Keratinocyte (primary cell): Measurements from ENCODE around the gene ZDHHC7. TPM values are rescaled to one million over a fixed set of nuclear protein-coding genes. Genes with fewer than 3 reads are reported as not detected.
A peak's percentile ranks its signal among the peaks of the same experiment; 100 is the strongest.

ENCODE experiments used
- DNase-seq: peaks from one replicate; pipeline ENCODE4 v3.0.0-alpha.2; 2011; ENCODE audit warnings: low read depth, missing footprints, low spot score
- FAIRE-seq: peaks from 2 replicates; lab custom pipeline; 2011; peaks lifted over from hg19 to GRCh38; lab: Jason Lieb, UNC
- H2AFZ ChIP-seq: 2 replicates; pipeline ENCODE4 v1.6.0; 2012; ENCODE audit warnings: low read length, control low read depth, inconsistent platforms; ENCODE audit not compliant: control insufficient read depth
- H3K27ac ChIP-seq: 2 replicates; pipeline ENCODE4 v1.5.1; 2011; ENCODE audit warnings: low read length; ENCODE audit not compliant: control insufficient read depth, insufficient read depth
- H3K27me3 ChIP-seq: 3 replicates; pipeline ENCODE4 v1.6.0; 2011; ENCODE audit warnings: low read length; ENCODE audit not compliant: control insufficient read depth, insufficient read depth; ENCODE audit errors: extremely low read depth
- H3K36me3 ChIP-seq, 2 experiments: 2 replicates in 1 of 2; 3 replicates in 1 of 2; pipeline ENCODE4 v1.5.1; 2011; ENCODE audit warnings: low read length in 2 of 2, mild to moderate bottlenecking in 1 of 2; ENCODE audit not compliant: control insufficient read depth in 2 of 2, insufficient read depth in 2 of 2; ENCODE audit errors: extremely low read depth in 1 of 2
- H3K4me1 ChIP-seq: 3 replicates; pipeline ENCODE4 v1.5.1; 2011; ENCODE audit warnings: low read length; ENCODE audit not compliant: control insufficient read depth, insufficient read depth; ENCODE audit errors: extremely low read depth
- H3K4me2 ChIP-seq: 3 replicates; pipeline ENCODE4 v1.6.0; 2011; ENCODE audit warnings: low read depth, low read length; ENCODE audit not compliant: control insufficient read depth, insufficient read depth; ENCODE audit errors: extremely low read depth
- H3K4me3 ChIP-seq, 3 experiments: fragments of 200-600 bp in 1 of 3; sonication (generic) in 1 of 3; 2 replicates in 2 of 3; 3 replicates in 1 of 3; pipeline ENCODE4 v1.5.1; 2011 to 2016; ENCODE audit warnings: low read length in 3 of 3, mild to moderate bottlenecking in 3 of 3, control low read depth in 2 of 3, inconsistent platforms in 1 of 3, low read depth in 1 of 3, mixed read lengths in 1 of 3, mixed run types in 1 of 3, moderate library complexity in 1 of 3; ENCODE audit not compliant: control insufficient read depth in 2 of 3, insufficient read depth in 2 of 3; ENCODE audit errors: extremely low read depth in 1 of 3
- H3K79me2 ChIP-seq: 2 replicates; pipeline ENCODE4 v1.6.0; 2012; ENCODE audit warnings: low read length; ENCODE audit not compliant: control insufficient read depth, insufficient read depth
- H3K9ac ChIP-seq: 3 replicates; pipeline ENCODE4 v1.6.0; 2011; ENCODE audit warnings: low read length; ENCODE audit not compliant: control insufficient read depth, insufficient read depth; ENCODE audit errors: extremely low read depth
- H3K9me1 ChIP-seq: 3 replicates; pipeline ENCODE4 v1.6.0; 2011; ENCODE audit warnings: low read length; ENCODE audit not compliant: control insufficient read depth, insufficient read depth; ENCODE audit errors: extremely low read depth
- H3K9me3 ChIP-seq: 2 replicates; pipeline ENCODE4 v1.5.1; 2012; ENCODE audit warnings: low read depth, low read length; ENCODE audit not compliant: control insufficient read depth
- H4K20me1 ChIP-seq: 3 replicates; pipeline ENCODE4 v1.6.0; 2011; ENCODE audit warnings: low read length; ENCODE audit not compliant: control insufficient read depth, insufficient read depth; ENCODE audit errors: extremely low read depth
- EZH2 ChIP-seq: IDR thresholded peaks from one replicate; pipeline ENCODE4 v1.6.1; 2012; ENCODE audit warnings: inconsistent platforms, mild to moderate bottlenecking, low read length, moderate library complexity
- dilution Hi-C: fragments of 300-500 bp; cut with MboI; formaldehyde crosslinking; loops from one replicate; pipeline ENCODE4 v1.7.0; 2020; ENCODE audit warnings: low sequenced_read_pairs; ENCODE audit not compliant: extremely low pct_ligation_motif_present
- polyA plus RNA-seq, 5 experiments: library from polyadenylated mRNA; depleted of rRNA in 3 of 5; stranded (reverse) in 3 of 5; stranded (forward) in 1 of 5; unstranded in 1 of 5; fragments of >200 nt; gene quantifications; 1 replicate in 1 of 5; 2 replicates in 3 of 5; 3 replicates in 1 of 5; pipeline versions ENCODE4 v1.2.1 to v1.2.3, GENCODE V29; 2011 to 2012; ENCODE audit warnings: missing spikeins in 2 of 5, low read depth in 1 of 5, low replicate concordance in 1 of 5
- TF ChIP-seq, protein P1 (sequence below), 3 experiments: IDR thresholded peaks in 1 of 3; conservative IDR thresholded peaks in 1 of 3; optimal IDR thresholded peaks in 1 of 3; 2 replicates in 2 of 3; 3 replicates in 1 of 3; pipeline versions ENCODE3 to v1.5.1; 2011; ENCODE audit warnings: low read length in 3 of 3, mild to moderate bottlenecking in 3 of 3, moderate library complexity in 2 of 3, control low read depth in 1 of 3, inconsistent platforms in 1 of 3; ENCODE audit not compliant: insufficient read depth in 2 of 3; ENCODE audit errors: extremely low read depth in 1 of 3

The ZDHHC7 gene
- polyA plus RNA-seq, 1 donor (not counting 4 experiments of a cell fraction or from before 2014, with no cell fraction given) = 37.8 TPM

DNA sequence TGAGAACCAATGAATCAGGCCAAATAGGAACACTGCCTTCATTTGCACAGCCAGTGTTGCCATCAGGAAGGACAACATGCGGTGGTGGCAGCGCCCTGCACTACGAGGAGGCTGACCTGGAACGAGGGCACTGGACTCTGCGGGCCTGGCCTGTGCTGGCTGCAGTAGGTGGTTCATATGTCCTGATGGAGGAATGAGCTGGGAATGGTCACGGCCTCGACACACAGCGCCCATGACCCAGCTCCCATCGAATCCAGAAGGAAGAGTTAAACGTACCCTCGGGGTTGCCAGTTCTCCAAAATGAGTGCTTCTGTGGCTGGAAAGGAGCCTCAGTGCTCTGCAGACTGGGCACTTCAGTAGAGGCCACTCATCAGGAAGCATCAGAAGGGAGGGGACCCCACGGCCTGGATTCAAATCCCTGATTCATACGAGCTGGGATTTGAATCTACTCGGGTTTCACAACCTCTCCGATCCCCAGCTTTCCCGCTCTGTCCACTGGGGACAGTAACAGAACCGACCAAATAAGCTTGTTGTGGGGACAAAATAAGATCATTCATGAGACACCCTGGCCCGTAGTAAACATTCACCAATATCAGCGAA, 85.5 kb downstream of the ZDHHC7 start:
- Histone ChIP-seq H3K79me2 (no peaks in the 10 kb centered on the region), H3K27me3 (peaks cover 3% of the 10 kb centered on the region), H2AFZ (no peak overlapping the region), H3K9me3 (no peaks in the 10 kb centered on the region), H3K9me1 (no peaks in the 10 kb centered on the region), H3K4me1 (no peaks in the 10 kb centered on the region), H3K4me3 (no peak overlapping the region), H3K4me2 (no peak overlapping the region), H3K9ac (no peak overlapping the region), H4K20me1 (no peaks in the 10 kb centered on the region), H3K27ac (no peak overlapping the region), H3K36me3 (no peaks in the 10 kb centered on the region)
- TF ChIP-seq, protein P1, sequence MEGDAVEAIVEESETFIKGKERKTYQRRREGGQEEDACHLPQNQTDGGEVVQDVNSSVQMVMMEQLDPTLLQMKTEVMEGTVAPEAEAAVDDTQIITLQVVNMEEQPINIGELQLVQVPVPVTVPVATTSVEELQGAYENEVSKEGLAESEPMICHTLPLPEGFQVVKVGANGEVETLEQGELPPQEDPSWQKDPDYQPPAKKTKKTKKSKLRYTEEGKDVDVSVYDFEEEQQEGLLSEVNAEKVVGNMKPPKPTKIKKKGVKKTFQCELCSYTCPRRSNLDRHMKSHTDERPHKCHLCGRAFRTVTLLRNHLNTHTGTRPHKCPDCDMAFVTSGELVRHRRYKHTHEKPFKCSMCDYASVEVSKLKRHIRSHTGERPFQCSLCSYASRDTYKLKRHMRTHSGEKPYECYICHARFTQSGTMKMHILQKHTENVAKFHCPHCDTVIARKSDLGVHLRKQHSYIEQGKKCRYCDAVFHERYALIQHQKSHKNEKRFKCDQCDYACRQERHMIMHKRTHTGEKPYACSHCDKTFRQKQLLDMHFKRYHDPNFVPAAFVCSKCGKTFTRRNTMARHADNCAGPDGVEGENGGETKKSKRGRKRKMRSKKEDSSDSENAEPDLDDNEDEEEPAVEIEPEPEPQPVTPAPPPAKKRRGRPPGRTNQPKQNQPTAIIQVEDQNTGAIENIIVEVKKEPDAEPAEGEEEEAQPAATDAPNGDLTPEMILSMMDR (optimal IDR thresholded peaks at IDR 0.05 in 1 of 3, IDR thresholded peaks at IDR 0.05 in 1 of 3, conservative IDR thresholded peaks at IDR 0.05 in 1 of 3; ENCODE audit: extremely low read depth in 1 of 3, insufficient read depth in 2 of 3, low read length in 3 of 3) = no peak
- TF ChIP-seq EZH2 = no peak
- dilution Hi-C loops = no loop called here
- DNase-seq (no peak), FAIRE-seq (no peak)

GRCh38 chr16:84925092-84925772, 86.1 kb downstream of the ZDHHC7 start:
- peak; percentile 55 for FAIRE-seq
- dilution Hi-C loops = no loop called here
- H3K9ac ChIP-seq = no peak overlapping the region
- H3K36me3 ChIP-seq = no peaks in the 10 kb centered on the region
- no peaks in the 10 kb centered on the region for H3K4me1 ChIP-seq
- H3K79me2 ChIP-seq = no peaks in the 10 kb centered on the region
- H3K9me3 ChIP-seq = no peaks in the 10 kb centered on the region
- no peak overlapping the region for H3K4me3 ChIP-seq
- peaks cover 1% of the 10 kb centered on the region for H3K27me3 ChIP-seq
- no peaks in the 10 kb centered on the region for H4K20me1 ChIP-seq
- H2AFZ ChIP-seq = no peak overlapping the region
- no peak for DNase-seq
- H3K9me1 ChIP-seq = no peaks in the 10 kb centered on the region
- no peak overlapping the region for H3K4me2 ChIP-seq
- no peak overlapping the region for H3K27ac ChIP-seq
- TF ChIP-seq EZH2 = no peak
- TF ChIP-seq, protein P1 (optimal IDR thresholded peaks at IDR 0.05 in 1 of 3, IDR thresholded peaks at IDR 0.05 in 1 of 3, conservative IDR thresholded peaks at IDR 0.05 in 1 of 3; ENCODE audit: extremely low read depth in 1 of 3, insufficient read depth in 2 of 3, low read length in 3 of 3) = peak; percentile 93
